IMR-90 (cell line): ENCODE data around the gene ZFP36L1. TPM values are rescaled to one million over a fixed set of nuclear protein-coding genes. Genes with fewer than 3 reads are reported as not detected.

Experiments
- ATAC-seq: fragments of 200-7000 bp; cut with Tn5 transposase; 2 replicates; pipeline ENCODE4 v1.9.1; 2020; ENCODE audit warnings: low read depth, mild to moderate bottlenecking, moderate library complexity
- BruUV-seq: library from RNA; stranded (reverse); fragments of 400-500 nt; replicated peaks from 2 replicates; lab custom pipeline; 2021; lab: Mats Ljungman, UMichigan
- CTCF ChIA-PET: fragments of 300-600 bp; formaldehyde crosslinking; extraction: SDS; loops from one replicate; lab custom pipeline; 2021; ENCODE audit warnings: antibody characterized with exemption; lab: Yijun Ruan, JAX
- POLR2A ChIA-PET: fragments of 300-600 bp; sonication (Branson Sonifier 250); formaldehyde crosslinking; loops from one replicate; lab custom pipeline; 2022; ENCODE audit warnings: antibody characterized with exemption; ENCODE audit not compliant: unreplicated experiment; lab: Charles Lee
- DNase-seq: peaks from one replicate; pipeline ENCODE4 v3.0.0; 2013
- H2AFZ ChIP-seq: replicated peaks from 2 replicates; pipeline ENCODE3; 2013; ENCODE audit warnings: low read length, mild to moderate bottlenecking; ENCODE audit not compliant: poor library complexity
- H2AK5ac ChIP-seq: 2 replicates; pipeline ENCODE4 v1.6.1; 2013; ENCODE audit warnings: low read depth, low read length, inconsistent platforms
- H2AK9ac ChIP-seq: replicated peaks from 2 replicates; pipeline ENCODE3; 2013; ENCODE audit warnings: mild to moderate bottlenecking, low read depth, low read length, moderate library complexity; ENCODE audit not compliant: poor library complexity
- H2BK120ac ChIP-seq: 2 replicates; pipeline ENCODE4 v1.6.1; 2013; ENCODE audit warnings: low read depth, low read length, inconsistent platforms
- H2BK15ac ChIP-seq: 3 replicates; pipeline ENCODE4 v1.6.1; 2013; ENCODE audit warnings: low read depth, low read length, inconsistent platforms
- H2BK20ac ChIP-seq: 2 replicates; pipeline ENCODE4 v1.6.1; 2013; ENCODE audit warnings: low read depth, mild to moderate bottlenecking, inconsistent platforms, low read length, moderate library complexity
- H2BK5ac ChIP-seq: 2 replicates; pipeline ENCODE4 v1.6.1; 2013; ENCODE audit warnings: mild to moderate bottlenecking, low read depth, low read length, inconsistent platforms; ENCODE audit not compliant: poor library complexity, severe bottlenecking
- H3K14ac ChIP-seq: replicated peaks from 2 replicates; pipeline ENCODE4 v1.6.1; 2013; ENCODE audit warnings: low read depth, low read length, inconsistent platforms
- H3K18ac ChIP-seq: 2 replicates; pipeline ENCODE4 v1.6.1; 2013; ENCODE audit warnings: low read depth, low read length, control low read depth
- H3K23ac ChIP-seq: 2 replicates; pipeline ENCODE4 v1.6.1; 2013; ENCODE audit warnings: low read depth, low read length, inconsistent platforms
- H3K27ac ChIP-seq: 2 replicates; pipeline ENCODE4 v1.5.1; 2013; ENCODE audit warnings: mild to moderate bottlenecking, control low read depth, low read length; ENCODE audit not compliant: insufficient read depth
- H3K27me3 ChIP-seq: 2 replicates; pipeline ENCODE4 v1.6.1; 2013; ENCODE audit warnings: low read length; ENCODE audit not compliant: control insufficient read depth, insufficient read depth
- H3K36me3 ChIP-seq: 2 replicates; pipeline ENCODE4 v1.6.1; 2013; ENCODE audit warnings: low read length, mixed read lengths; ENCODE audit not compliant: control insufficient read depth, insufficient read depth
- H3K4ac ChIP-seq: 2 replicates; pipeline ENCODE4 v1.6.1; 2013; ENCODE audit warnings: low read depth, low read length, inconsistent platforms
- H3K4me1 ChIP-seq: 2 replicates; pipeline ENCODE4 v1.6.1; 2013; ENCODE audit warnings: low read length, mixed read lengths; ENCODE audit not compliant: control insufficient read depth, insufficient read depth
- H3K4me2 ChIP-seq: 2 replicates; pipeline ENCODE4 v1.6.1; 2013; ENCODE audit warnings: low read depth, mild to moderate bottlenecking, control low read depth, low read length, moderate library complexity
- H3K4me3 ChIP-seq: 2 replicates; pipeline ENCODE4 v1.5.1; 2013; ENCODE audit warnings: low read depth, mild to moderate bottlenecking, control low read depth, low read length, moderate library complexity; ENCODE audit not compliant: insufficient read depth
- H3K56ac ChIP-seq: 2 replicates; pipeline ENCODE4 v1.6.1; 2013; ENCODE audit warnings: low read length, inconsistent platforms; ENCODE audit not compliant: insufficient read depth; ENCODE audit errors: extremely low read depth
- H3K79me1 ChIP-seq, 2 experiments: 2 replicates each; pipeline ENCODE4 v1.6.1; 2013; ENCODE audit warnings: low read length in 2 of 2, inconsistent platforms in 1 of 2, low read depth in 1 of 2
- H3K9ac ChIP-seq: 2 replicates; pipeline ENCODE4 v1.6.1; 2013; ENCODE audit warnings: low read depth, low read length, control low read depth
- H3K9me1 ChIP-seq: 2 replicates; pipeline ENCODE4 v1.6.1; 2013; ENCODE audit warnings: low read length, inconsistent platforms; ENCODE audit not compliant: insufficient read depth
- H3K9me3 ChIP-seq: 2 replicates; pipeline ENCODE4 v1.6.1; 2013; ENCODE audit warnings: low read length; ENCODE audit not compliant: control insufficient read depth, insufficient read depth
- H4K20me1 ChIP-seq: 2 replicates; pipeline ENCODE4 v1.6.1; 2013; ENCODE audit warnings: low read length, inconsistent platforms; ENCODE audit not compliant: insufficient read depth
- H4K5ac ChIP-seq: 2 replicates; pipeline ENCODE4 v1.6.1; 2013; ENCODE audit warnings: mild to moderate bottlenecking, low read depth, low read length, control low read depth
- H4K8ac ChIP-seq, 2 experiments: 2 replicates each; pipeline ENCODE4 v1.6.1; 2013; ENCODE audit warnings: low read depth in 2 of 2, low read length in 2 of 2, control low read depth in 1 of 2, inconsistent platforms in 1 of 2
- H4K91ac ChIP-seq: 2 replicates; pipeline ENCODE4 v1.6.1; 2013; ENCODE audit warnings: low read depth, low read length, inconsistent platforms; ENCODE audit not compliant: insufficient read depth
- BHLHE40 ChIP-seq: fragments of 150-350 bp; IDR thresholded peaks from 2 replicates; pipeline ENCODE4 v1.6.1; 2016; ENCODE audit warnings: mild to moderate bottlenecking, low read depth, low read length
- CEBPB ChIP-seq: IDR thresholded peaks from 2 replicates; pipeline ENCODE4 v1.6.1; 2012; ENCODE audit warnings: low read depth, low read length, improper control_type of control experiment
- FOS ChIP-seq: fragments of 150-350 bp; IDR thresholded peaks from 2 replicates; pipeline ENCODE4 v1.6.1; 2016; ENCODE audit warnings: low read depth, low read length
- MAFK ChIP-seq: IDR thresholded peaks from 2 replicates; pipeline ENCODE4 v1.6.1; 2012; ENCODE audit warnings: low read depth, low read length, improper control_type of control experiment
- MAZ ChIP-seq: IDR thresholded peaks from 2 replicates; pipeline ENCODE4 v1.6.1; 2012; ENCODE audit warnings: low read depth, mild to moderate bottlenecking, low read length, improper control_type of control experiment, moderate library complexity, borderline replicate concordance
- MXI1 ChIP-seq: IDR thresholded peaks from 2 replicates; pipeline ENCODE4 v1.6.1; 2012; ENCODE audit warnings: low read depth, mild to moderate bottlenecking, low read length, moderate library complexity, borderline replicate concordance
- NFE2L2 ChIP-seq: fragments of 150-350 bp; IDR thresholded peaks from 2 replicates; pipeline ENCODE4 v1.6.1; 2016; ENCODE audit warnings: low read depth, mild to moderate bottlenecking, low read length
- POLR2A ChIP-seq: IDR thresholded peaks from 2 replicates; pipeline ENCODE4 v1.6.1; 2012; ENCODE audit warnings: mild to moderate bottlenecking, low read depth, low read length
- RAD21 ChIP-seq: IDR thresholded peaks from 2 replicates; pipeline ENCODE4 v1.6.1; 2012; ENCODE audit warnings: low read length, improper control_type of control experiment
- RCOR1 ChIP-seq: IDR thresholded peaks from 2 replicates; pipeline ENCODE4 v1.6.1; 2012; ENCODE audit warnings: mild to moderate bottlenecking, low read length, improper control_type of control experiment; ENCODE audit not compliant: insufficient replicate concordance
- WGBS, 2 experiments: methylation state at CpG; one replicate each; pipeline versions ENCODE4 v1.1.5 to v1.1.7; 2013; ENCODE audit warnings: missing lambda C conversion rate in 2 of 2; ENCODE audit not compliant: insufficient read length in 1 of 2; ENCODE audit errors: extremely low coverage in 2 of 2; 5-methylcytosine and 5-hydroxymethylcytosine counted together
- dilution Hi-C: fragments of 300-500 bp; cut with HindIII; formaldehyde crosslinking; loops from one replicate; pipeline ENCODE4 v1.14.3; 2018; ENCODE audit warnings: low sequenced_read_pairs; ENCODE audit not compliant: unreplicated experiment
- in situ Hi-C: fragments of 300-500 bp; cut with MboI; formaldehyde crosslinking; loops from 3 replicates; pipeline ENCODE4 v1.14.3; 2019; ENCODE audit warnings: low sequenced_read_pairs, inconsistent platforms, mixed read lengths
- intact Hi-C: fragments of 100-400 bp; cut with micrococcal nuclease; formaldehyde crosslinking; loops from 2 replicates; pipeline ENCODE4 v1.10.0; 2022
- polyA plus RNA-seq, 3 experiments: library from polyadenylated mRNA; depleted of rRNA; stranded (reverse); fragments of >200 nt; gene quantifications; 2 replicates each; pipeline ENCODE4 v1.2.3, GENCODE V29; 2012; ENCODE audit warnings: low replicate concordance in 1 of 3
- total RNA-seq: library from RNA; depleted of rRNA; stranded (reverse); fragments of >200 nt; gene quantifications from 2 replicates; pipeline ENCODE4 v1.2.3, GENCODE V29; 2012
- TF ChIP-seq, protein P1 (sequence below): conservative IDR thresholded peaks from 2 replicates; pipeline ENCODE4 v1.5.1; 2012; ENCODE audit warnings: mild to moderate bottlenecking, low read depth, low read length, improper control_type of control experiment
- TF ChIP-seq, protein P2 (sequence below): fragments of 150-350 bp; IDR thresholded peaks from 2 replicates; pipeline ENCODE4 v1.6.1; 2017; ENCODE audit warnings: mild to moderate bottlenecking, antibody characterized with exemption, low read length, low read depth
- TF ChIP-seq, protein P3 (sequence below): fragments of 150-350 bp; IDR thresholded peaks from 2 replicates; pipeline ENCODE4 v1.6.1; 2016; ENCODE audit warnings: low read depth, mild to moderate bottlenecking, low read length, moderate library complexity, borderline replicate concordance

ZFP36L1 gene
- total and polyA plus RNA-seq, 2 of the 4 experiments (the other 2 are of a cell fraction) = 6.5 to 140 TPM

DNA sequence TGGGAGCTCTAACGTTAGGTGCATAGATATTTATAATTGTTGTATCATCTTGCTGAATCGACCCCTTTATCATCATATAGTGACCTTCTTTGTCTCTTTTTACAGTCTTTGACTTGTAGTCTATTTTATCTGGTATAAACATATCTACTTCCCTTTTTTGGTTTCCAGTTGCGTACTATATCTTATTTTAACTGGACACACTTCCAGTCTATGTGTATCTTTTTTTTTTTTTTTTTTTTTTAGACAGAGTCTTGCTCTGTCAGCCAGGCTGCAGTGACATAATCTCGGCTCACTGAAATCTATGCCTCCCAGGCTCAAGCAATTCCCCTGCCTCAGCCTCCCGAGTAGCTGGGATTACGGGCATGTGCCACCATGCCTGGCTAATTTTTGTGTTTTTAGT, 41.9 kb upstream of the ZFP36L1 start:
- H2BK20ac ChIP-seq = no peak overlapping the region
- no TSS peak for BruUV-seq
- no peak overlapping the region for H4K5ac ChIP-seq
- no peaks in the 10 kb centered on the region for H4K20me1 ChIP-seq
- no peak overlapping the region for H3K18ac ChIP-seq
- intact Hi-C loops = no loop called here
- DNase-seq = no peak
- H3K4me2 ChIP-seq = no peak overlapping the region
- no peak overlapping the region for H2BK5ac ChIP-seq
- WGBS, 2 experiments = no CpG with 5 or more reads among the region's 6 CpGs
- in situ Hi-C loops = no loop called here
- no peak overlapping the region for H3K14ac ChIP-seq
- H3K79me1 ChIP-seq = no peaks in the 10 kb centered on the region
- dilution Hi-C loops = no loop called here
- ChIA-PET CTCF (no interaction called here), POLR2A (no interaction called here)
- peaks cover 4% of the 10 kb centered on the region; the same call in 1 of the 2 replicates for H3K9me3 ChIP-seq
- H2AFZ ChIP-seq = no peak overlapping the region
- ATAC-seq = no peak
- TF ChIP-seq RAD21 (no peak), FOS (no peak), MAFK (no peak), CEBPB (no peak), BHLHE40 (no peak), NFE2L2 (no peak), RCOR1 (no peak), MAZ (no peak), MXI1 (no peak), POLR2A (no peak)
- TF ChIP-seq, protein P1, sequence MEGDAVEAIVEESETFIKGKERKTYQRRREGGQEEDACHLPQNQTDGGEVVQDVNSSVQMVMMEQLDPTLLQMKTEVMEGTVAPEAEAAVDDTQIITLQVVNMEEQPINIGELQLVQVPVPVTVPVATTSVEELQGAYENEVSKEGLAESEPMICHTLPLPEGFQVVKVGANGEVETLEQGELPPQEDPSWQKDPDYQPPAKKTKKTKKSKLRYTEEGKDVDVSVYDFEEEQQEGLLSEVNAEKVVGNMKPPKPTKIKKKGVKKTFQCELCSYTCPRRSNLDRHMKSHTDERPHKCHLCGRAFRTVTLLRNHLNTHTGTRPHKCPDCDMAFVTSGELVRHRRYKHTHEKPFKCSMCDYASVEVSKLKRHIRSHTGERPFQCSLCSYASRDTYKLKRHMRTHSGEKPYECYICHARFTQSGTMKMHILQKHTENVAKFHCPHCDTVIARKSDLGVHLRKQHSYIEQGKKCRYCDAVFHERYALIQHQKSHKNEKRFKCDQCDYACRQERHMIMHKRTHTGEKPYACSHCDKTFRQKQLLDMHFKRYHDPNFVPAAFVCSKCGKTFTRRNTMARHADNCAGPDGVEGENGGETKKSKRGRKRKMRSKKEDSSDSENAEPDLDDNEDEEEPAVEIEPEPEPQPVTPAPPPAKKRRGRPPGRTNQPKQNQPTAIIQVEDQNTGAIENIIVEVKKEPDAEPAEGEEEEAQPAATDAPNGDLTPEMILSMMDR = no peak
- TF ChIP-seq, protein P2, sequence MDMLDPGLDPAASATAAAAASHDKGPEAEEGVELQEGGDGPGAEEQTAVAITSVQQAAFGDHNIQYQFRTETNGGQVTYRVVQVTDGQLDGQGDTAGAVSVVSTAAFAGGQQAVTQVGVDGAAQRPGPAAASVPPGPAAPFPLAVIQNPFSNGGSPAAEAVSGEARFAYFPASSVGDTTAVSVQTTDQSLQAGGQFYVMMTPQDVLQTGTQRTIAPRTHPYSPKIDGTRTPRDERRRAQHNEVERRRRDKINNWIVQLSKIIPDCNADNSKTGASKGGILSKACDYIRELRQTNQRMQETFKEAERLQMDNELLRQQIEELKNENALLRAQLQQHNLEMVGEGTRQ = no peak
- TF ChIP-seq, protein P3, sequence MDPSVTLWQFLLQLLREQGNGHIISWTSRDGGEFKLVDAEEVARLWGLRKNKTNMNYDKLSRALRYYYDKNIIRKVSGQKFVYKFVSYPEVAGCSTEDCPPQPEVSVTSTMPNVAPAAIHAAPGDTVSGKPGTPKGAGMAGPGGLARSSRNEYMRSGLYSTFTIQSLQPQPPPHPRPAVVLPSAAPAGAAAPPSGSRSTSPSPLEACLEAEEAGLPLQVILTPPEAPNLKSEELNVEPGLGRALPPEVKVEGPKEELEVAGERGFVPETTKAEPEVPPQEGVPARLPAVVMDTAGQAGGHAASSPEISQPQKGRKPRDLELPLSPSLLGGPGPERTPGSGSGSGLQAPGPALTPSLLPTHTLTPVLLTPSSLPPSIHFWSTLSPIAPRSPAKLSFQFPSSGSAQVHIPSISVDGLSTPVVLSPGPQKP = no peak
- H3K56ac ChIP-seq = no peak overlapping the region
- H3K9ac ChIP-seq = no peak overlapping the region
- H3K4ac ChIP-seq = no peak overlapping the region
- no peaks in the 10 kb centered on the region for H3K9me1 ChIP-seq
- H4K8ac ChIP-seq = no peak overlapping the region
- H4K91ac ChIP-seq = no peak overlapping the region
- no peak overlapping the region for H2BK15ac ChIP-seq
- H3K36me3 ChIP-seq = peaks cover 2% of the 10 kb centered on the region; the same call in 1 of the 2 replicates
- H2BK120ac ChIP-seq = no peak overlapping the region
- H3K27ac ChIP-seq = no peak overlapping the region
- H3K4me3 ChIP-seq = no peak overlapping the region
- no peak overlapping the region for H2AK5ac ChIP-seq
- H2AK9ac ChIP-seq = no peak overlapping the region
- H3K23ac ChIP-seq = no peak overlapping the region
- no peaks in the 10 kb centered on the region for H3K27me3 ChIP-seq
- H3K4me1 ChIP-seq = no peaks in the 10 kb centered on the region
